A673 (cell line): ENCODE measurements around the gene BAIAP2. TPM values are rescaled to one million over a fixed set of nuclear protein-coding genes. Genes with fewer than 3 reads are reported as not detected.

Experiments used
- BruUV-seq: library from RNA; stranded (reverse); fragments of 400-500 nt; replicated peaks from 2 replicates; lab custom pipeline; 2021; lab: Mats Ljungman, UMichigan
- CTCF ChIA-PET: fragments of 300-600 bp; sonication (Branson Sonifier 250); formaldehyde crosslinking; loops from one replicate; lab custom pipeline; 2022; ENCODE audit warnings: antibody characterized with exemption; lab: Charles Lee
- POLR2A ChIA-PET: fragments of 300-600 bp; sonication (Branson Sonifier 250); formaldehyde crosslinking; loops from one replicate; lab custom pipeline; 2022; ENCODE audit warnings: antibody characterized with exemption; ENCODE audit not compliant: low non-redundant PET; lab: Charles Lee
- DNase-seq: peaks from one replicate; pipeline ENCODE4 v3.0.0-alpha.2; 2015; ENCODE audit warnings: low spot score
- H3K27ac ChIP-seq: fragments of 200-600 bp; sonication (generic); 2 replicates; pipeline ENCODE4 v1.5.1; 2016; ENCODE audit warnings: mixed run types, low read depth, mild to moderate bottlenecking, mixed read lengths, antibody characterized with exemption, low read length; ENCODE audit not compliant: poor library complexity, severe bottlenecking
- H3K27me3 ChIP-seq: fragments of 200-600 bp; sonication (generic); replicated peaks from 2 replicates; pipeline ENCODE4 v1.6.1; 2017; ENCODE audit warnings: mixed run types, low read depth, mild to moderate bottlenecking, mixed read lengths, antibody characterized with exemption, low read length; ENCODE audit not compliant: insufficient read depth, poor library complexity
- H3K36me3 ChIP-seq: fragments of 200-600 bp; sonication (generic); 2 replicates; pipeline ENCODE4 v1.6.1; 2016; ENCODE audit warnings: mixed run types, mild to moderate bottlenecking, mixed read lengths, antibody characterized with exemption, low read length; ENCODE audit not compliant: insufficient read depth, poor library complexity, severe bottlenecking
- H3K4me1 ChIP-seq: fragments of 200-600 bp; sonication (generic); 2 replicates; pipeline ENCODE4 v1.6.1; 2017; ENCODE audit warnings: mixed run types, mild to moderate bottlenecking, mixed read lengths, antibody characterized with exemption, low read length; ENCODE audit not compliant: insufficient read depth, poor library complexity, severe bottlenecking
- H3K4me3 ChIP-seq: fragments of 200-600 bp; sonication (generic); 2 replicates; pipeline ENCODE4 v1.5.1; 2016; ENCODE audit warnings: low read depth, mixed run types, mild to moderate bottlenecking, mixed read lengths, low read length; ENCODE audit not compliant: poor library complexity, severe bottlenecking
- H3K9me3 ChIP-seq: fragments of 200-600 bp; sonication (generic); 2 replicates; pipeline ENCODE4 v1.6.1; 2016; ENCODE audit warnings: mixed run types, low read depth, mild to moderate bottlenecking, mixed read lengths, antibody characterized with exemption, low read length; ENCODE audit not compliant: poor library complexity, severe bottlenecking
- CTCF ChIP-seq: fragments of 300-800, 200-600 bp; sonication (generic); conservative IDR thresholded peaks from 2 replicates; pipeline ENCODE4 v1.5.1; 2017; ENCODE audit warnings: low read depth, mild to moderate bottlenecking, antibody characterized with exemption, low read length, moderate library complexity, mixed read lengths
- EZH2 ChIP-seq: fragments of 200-600 bp; sonication (generic); IDR thresholded peaks from 2 replicates; pipeline ENCODE4 v1.6.1; 2017; ENCODE audit warnings: borderline replicate concordance, low read depth, mild to moderate bottlenecking, mixed read lengths, antibody characterized with exemption, low read length; ENCODE audit not compliant: poor library complexity, severe bottlenecking
- intact Hi-C: fragments of 100-400 bp; cut with micrococcal nuclease; formaldehyde crosslinking; loops from one replicate; pipeline ENCODE4 v1.10.0; 2022; ENCODE audit not compliant: unreplicated experiment
- total RNA-seq: library from RNA; stranded (reverse); gene quantifications from 2 replicates; pipeline ENCODE4 v1.2.3, GENCODE V29; 2021

Gene BAIAP2
- total RNA-seq, 1 experiment from 2014 or later: 51.6 TPM

GRCh38 chr17:81147701-81148100 is 112.8 kb downstream of the BAIAP2 start:
- intact Hi-C loops: no loop called here
- Histone ChIP-seq H3K27me3 (no peaks in the 10 kb centered on the region), H3K9me3 (no peaks in the 10 kb centered on the region), H3K36me3 (no peaks in the 10 kb centered on the region), H3K4me3 (no peak overlapping the region), H3K4me1 (peaks cover 6% of the 10 kb centered on the region), H3K27ac (no peak overlapping the region)
- TF ChIP-seq EZH2 (no peak), CTCF (no peak)
- no TSS peak for BruUV-seq
- CTCF ChIA-PET: no interaction called here
- POLR2A ChIA-PET: interaction anchor here (0.6 kb wide), 1 partner anchor 49 kb away, joined by 3 read pairs; no protein-coding TSS in a partner anchor
- DNase-seq: no peak

GRCh38 chr17:81148571-81148970 is 113.6 kb downstream of the BAIAP2 start:
- CTCF ChIA-PET: no interaction called here
- intact Hi-C loops: no loop called here

GRCh38 chr17:81148986-81149533 is 114.1 kb downstream of the BAIAP2 start:
- DNase-seq: no peak
- Histone ChIP-seq H3K27ac (no peak overlapping the region), H3K27me3 (no peaks in the 10 kb centered on the region), H3K36me3 (no peaks in the 10 kb centered on the region), H3K4me1 (peaks cover 9% of the 10 kb centered on the region), H3K9me3 (no peaks in the 10 kb centered on the region), H3K4me3 (no peak overlapping the region)
- ChIA-PET POLR2A (no interaction called here), CTCF (interaction anchor here (0.6 kb wide), 1 partner anchor 9 kb away, joined by 9 read pairs; no protein-coding TSS in a partner anchor)
- no TSS peak for BruUV-seq
- no peak for TF ChIP-seq CTCF
- no peak for TF ChIP-seq EZH2
- intact Hi-C loops: no loop called here

More at GRCh38 chr17:81148571-81148970, 113.6 kb downstream of the BAIAP2 start:
- no peaks in the 10 kb centered on the region for H3K27me3 ChIP-seq
- H3K9me3 ChIP-seq: no peaks in the 10 kb centered on the region
- no peak overlapping the region for H3K4me3 ChIP-seq
- peaks cover 4% of the 10 kb centered on the region for H3K4me1 ChIP-seq
- no peak for DNase-seq
- POLR2A ChIA-PET: interaction anchor here (0.6 kb wide), 1 partner anchor 48 kb away, joined by 3 read pairs; no protein-coding TSS in a partner anchor
- H3K27ac ChIP-seq: no peak overlapping the region
- no peaks in the 10 kb centered on the region for H3K36me3 ChIP-seq
- TF ChIP-seq EZH2 (no peak), CTCF (no peak)
- no TSS peak for BruUV-seq
